ENCODE data around the gene LAMC3.
"Not testable (repeated sequence)": the region's sequence is repeated elsewhere in the genome, so short reads cannot be mapped to it uniquely, and the experiment has no call there.

LAMC3 gene

GRCh38 chr9:131031005-131031641 lies 22.1 kb downstream of the LAMC3 start:
- DNase-seq = no peak

- DNase-seq = no peak
These were observed 22.6 kb downstream of the LAMC3 start for GRCh38 chr9:131031642-131032005.

DNA sequence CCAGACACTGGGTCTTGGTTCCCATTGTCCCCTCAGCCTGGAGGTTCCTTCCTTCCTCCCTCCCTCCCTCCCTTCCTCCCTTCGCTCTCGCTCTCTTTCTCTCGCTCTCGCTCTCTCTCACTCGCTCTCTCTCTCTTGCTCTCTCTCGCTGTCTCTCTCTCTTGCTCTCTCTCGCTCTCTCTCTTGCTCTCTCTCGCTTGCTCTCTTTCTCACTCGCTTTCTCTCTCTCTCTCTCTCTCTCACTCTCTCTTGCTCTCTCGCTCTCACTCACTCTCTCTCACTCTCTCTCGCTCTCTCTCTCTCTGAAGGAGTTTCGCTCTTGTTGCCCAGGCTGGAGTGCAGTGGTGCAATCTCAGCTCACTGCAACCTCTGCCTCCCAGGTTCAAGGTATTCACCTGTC lies 23.4 kb downstream of the LAMC3 start:
- no peak for DNase-seq

- no peak for DNase-seq
These were observed 24.6 kb downstream of the LAMC3 start for GRCh38 chr9:131033269-131034224.

GRCh38 chr9:131034268-131034667 lies 25.3 kb downstream of the LAMC3 start:
- DNase-seq = no peak

GRCh38 chr9:131034749-131035148 lies 25.8 kb downstream of the LAMC3 start:
- DNase-seq = not testable (repeated sequence)

DNA sequence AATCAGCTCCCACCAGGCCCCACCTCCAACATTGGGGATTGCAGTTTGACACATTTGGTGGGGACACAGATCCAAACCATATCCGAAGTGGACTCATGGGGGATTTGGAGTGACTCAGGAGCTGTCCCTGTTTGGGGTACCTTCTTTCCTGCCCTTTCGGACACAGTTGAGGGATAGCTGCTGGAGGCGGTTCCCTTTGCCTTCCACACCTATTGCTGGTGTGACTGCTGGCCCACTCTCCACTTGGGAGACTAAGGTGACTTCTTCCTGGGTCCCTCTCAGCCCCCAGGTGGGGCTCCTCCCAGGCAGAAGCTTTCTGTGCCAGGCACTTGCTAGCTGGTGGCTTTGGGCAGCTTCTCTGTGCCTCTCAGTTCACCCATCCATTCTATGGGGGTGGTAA lies 26.6 kb downstream of the LAMC3 start:
- no peak for DNase-seq

GRCh38 chr9:131036071-131036470 lies 27.1 kb downstream of the LAMC3 start:
- no peak for DNase-seq

DNA sequence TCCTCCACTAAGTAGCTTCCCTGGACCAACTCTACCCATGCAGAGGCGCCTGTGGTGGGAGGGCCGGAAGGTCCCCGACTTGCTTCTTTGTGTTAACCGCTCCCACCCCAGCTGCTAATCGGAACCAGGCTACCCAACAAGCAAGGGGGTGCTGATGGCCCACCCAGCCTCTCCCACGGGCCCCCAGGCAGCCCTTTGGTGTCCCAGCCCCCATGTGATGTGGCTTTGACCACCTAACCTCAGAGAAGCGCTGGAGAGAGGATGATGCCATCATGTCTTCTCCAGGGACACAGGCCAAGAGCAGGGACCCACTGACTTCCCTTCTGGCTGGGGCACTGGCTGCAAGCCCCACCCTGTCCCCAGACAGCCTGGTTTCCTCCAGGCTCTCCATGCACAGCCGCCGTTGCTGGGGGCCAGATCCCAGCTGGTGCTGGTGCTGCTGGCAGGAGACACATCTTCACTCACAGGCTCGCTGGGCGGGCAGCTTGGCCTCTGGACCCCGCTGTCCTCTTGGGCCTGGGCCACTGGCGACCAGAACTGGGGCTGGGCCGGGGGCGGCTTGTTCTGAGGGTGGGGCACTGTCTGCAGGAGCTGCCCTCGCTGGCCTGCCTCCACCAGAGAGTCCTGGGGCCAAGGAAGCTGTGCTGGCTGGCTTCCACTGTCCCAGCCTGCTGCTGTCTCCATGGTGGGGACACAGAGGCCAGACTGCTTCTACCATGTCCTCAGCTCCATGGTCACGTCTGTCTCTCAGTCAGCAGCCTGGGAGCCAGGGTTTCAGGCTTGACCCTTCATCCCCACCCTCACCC lies 27.8 kb downstream of the LAMC3 start:
- DNase-seq = no peak

DNA sequence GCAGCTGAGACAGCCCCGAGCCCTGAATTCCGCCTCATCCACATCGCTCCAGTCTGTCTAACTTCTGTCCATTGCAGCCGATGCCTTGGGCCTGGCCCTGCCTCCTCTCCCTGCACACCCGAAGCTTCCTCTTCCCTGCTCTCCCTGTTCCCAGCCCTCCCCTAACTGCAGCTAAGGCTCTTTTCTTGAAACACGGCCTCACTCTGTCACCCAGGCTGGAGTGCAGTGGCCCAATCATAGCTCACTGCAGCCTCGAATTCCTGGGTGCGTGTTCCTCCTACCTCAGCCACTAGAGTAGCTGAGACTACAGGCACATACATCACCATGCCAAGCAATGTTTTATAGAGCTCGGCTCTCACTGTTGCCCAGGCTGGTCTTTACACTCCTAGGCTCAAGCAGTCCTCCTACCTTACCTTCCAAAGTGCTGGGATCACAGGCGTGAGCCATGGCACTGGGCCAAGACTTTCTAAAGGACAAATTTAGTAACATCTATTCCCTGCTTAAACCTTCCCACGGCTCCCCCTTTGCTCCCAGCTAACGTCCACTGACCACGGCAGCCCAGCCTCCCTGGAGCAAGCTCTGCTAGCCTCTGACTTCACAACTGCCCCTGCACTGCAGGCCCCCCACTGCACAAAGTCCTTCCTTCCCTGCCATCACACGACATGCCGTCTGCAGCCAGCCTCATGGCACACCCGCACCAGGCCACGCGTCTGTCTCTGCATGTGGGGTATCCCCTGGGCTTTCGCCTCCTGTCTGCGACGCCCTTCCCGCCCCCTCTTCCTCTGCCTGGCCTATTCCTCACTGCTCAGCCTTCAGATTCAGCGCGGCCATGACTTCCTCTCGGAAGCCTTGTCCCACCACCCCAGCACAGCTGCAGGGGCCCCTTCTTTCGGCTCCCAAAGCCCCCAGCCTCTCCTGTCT lies 28.6 kb downstream of the LAMC3 start:
- no peak for DNase-seq

DNA sequence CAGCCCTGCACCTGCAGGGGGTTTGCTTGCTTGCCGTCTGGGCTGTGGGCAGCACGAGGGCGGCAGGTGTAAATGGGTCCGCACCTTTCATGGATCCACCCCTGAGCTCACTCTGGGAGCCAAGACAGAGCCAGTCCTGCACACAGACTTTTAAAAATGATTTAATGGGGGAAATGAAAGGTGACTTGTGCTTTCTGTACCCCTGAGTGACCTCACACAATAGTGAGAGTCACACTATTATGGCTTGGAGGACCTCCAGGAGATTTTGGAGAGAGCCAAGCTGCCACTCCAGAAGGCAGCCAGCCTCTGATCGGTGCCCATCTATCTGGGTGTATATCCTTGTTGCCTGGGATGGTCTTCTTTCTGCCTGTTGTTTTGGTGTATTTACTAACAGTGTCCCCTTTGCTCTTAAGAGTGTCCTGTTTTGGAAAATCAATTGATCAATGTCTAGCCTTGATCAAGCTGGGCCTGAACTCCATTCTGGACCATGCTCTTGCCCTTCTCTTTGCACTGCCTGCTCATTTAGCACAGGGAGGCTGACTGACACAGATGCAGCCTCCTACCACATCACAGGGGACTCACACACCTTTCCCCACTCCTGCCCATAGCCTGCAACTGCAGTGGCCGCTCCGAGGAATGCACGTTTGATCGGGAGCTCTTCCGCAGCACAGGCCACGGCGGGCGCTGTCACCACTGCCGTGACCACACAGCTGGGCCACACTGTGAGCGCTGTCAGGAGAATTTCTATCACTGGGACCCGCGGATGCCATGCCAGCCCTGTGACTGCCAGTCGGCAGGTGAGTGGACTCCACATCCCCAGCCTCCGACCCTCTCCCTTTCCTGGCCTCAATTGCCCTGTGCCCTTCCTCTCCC lies 29.5 kb downstream of the LAMC3 start:
- DNase-seq = no peak

- DNase-seq = no peak
These were observed 30.4 kb downstream of the LAMC3 start for GRCh38 chr9:131039129-131039954.

DNA sequence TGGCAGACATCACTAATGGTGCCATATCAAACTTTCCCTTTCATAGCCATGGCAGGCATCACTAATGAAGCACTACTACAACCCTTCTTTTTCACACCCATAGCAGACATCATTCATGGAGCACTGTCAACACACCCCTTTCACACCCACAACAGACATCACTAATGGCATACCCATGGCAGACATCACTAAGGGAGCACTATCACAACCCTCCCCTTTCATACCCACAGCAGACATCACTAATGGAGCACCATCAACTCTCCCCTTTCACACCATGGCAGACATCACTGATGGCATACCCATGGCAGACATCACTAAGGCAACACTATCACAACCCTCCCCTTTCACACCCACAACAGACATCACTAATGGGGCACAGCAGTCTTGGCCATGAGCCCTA lies 33.7 kb downstream of the LAMC3 start:
- no peak for DNase-seq

GRCh38 chr9:131043087-131043486 lies 34.1 kb downstream of the LAMC3 start:
- DNase-seq = no peak

GRCh38 chr9:131043646-131044045 lies 34.7 kb downstream of the LAMC3 start:
- no peak for DNase-seq

GRCh38 chr9:131045300-131046092 lies 36.5 kb downstream of the LAMC3 start:
- DNase-seq = peak; percentile 47

DNA sequence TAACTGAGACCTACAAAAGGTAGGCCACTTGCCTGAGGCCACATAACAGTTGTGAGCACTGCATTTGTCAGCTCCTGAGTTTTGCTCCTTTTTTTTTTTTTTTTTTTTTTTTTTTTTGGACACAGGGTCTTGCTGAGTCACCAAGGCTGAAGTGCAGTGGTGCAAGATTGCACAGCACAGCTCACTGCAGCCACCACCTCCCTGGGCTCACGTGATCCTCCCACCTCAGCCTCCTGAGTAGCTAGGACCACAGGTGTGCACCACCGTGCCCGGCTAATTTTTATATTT lies 37.1 kb downstream of the LAMC3 start:
- DNase-seq = no peak

DNA sequence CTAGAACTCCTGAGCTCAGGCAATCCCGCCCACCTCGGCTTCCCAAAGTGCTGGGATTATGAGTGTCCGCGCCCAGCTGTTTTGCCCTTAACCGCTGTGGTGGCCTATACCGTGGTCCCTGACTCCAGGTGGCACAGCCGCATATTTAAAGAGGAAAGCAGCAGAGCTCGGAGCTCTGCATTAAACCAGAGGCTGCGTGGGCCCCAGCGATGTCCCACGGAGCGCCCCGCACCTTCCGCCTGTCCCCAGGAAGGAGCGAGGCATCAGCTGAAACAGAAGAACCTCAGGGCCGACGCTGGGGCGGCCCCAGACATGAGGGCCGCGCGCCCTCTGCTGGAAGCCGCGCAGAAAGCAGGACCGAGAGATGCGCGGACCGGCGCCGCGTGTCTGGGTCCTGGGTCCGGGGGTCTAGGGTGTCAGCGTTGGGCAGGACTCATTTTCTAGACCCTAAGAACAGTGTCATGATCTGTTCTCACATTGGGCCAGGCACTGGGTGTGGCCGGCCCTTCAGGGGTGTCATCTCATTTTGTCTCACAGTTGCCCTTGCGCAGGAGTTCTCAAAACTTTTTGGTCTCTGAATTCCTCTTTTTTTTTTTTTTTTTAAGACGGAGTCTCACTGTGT lies 37.7 kb downstream of the LAMC3 start:
- DNase-seq = peak; percentile 78

- no peak for DNase-seq
These were observed 39.4 kb downstream of the LAMC3 start for GRCh38 chr9:131048332-131048731.

All from stimulated activated CD4-positive, alpha-beta T cell treated with anti-CD3 and anti-CD28 coated beads, Interleukin-4, amount 100 ng/mL, for 1 hour (primary cell).